Measurements from ENCODE around the gene IDUA.

- TF ChIP-seq CTCF (IDR thresholded peaks at IDR 0.05) (no peak), ZFX (IDR thresholded peaks at IDR 0.05; ENCODE audit: borderline replicate concordance) (no peak)
Observed at GRCh38 chr4:1035510-1035909, 48.7 kb downstream of the IDUA start.
